Body of pancreas (tissue), 4 donors: Measurements from ENCODE around the gene TMEFF2.
"Not testable (repeated sequence)": the region's sequence is repeated elsewhere in the genome, so short reads cannot be mapped to it uniquely, and the experiment has no call there.

ENCODE experiments used
- CTCF ChIP-seq, 7 experiments: fragments of 450-650 bp in 4 of 7; fragments of 200-600 bp in 3 of 7; sonication (generic) in 3 of 7; IDR thresholded peaks; one replicate each; pipeline ENCODE4 v1.5.1; 2016 to 2019; ENCODE audit warnings: antibody characterized with exemption in 7 of 7
- POLR2A ChIP-seq, 3 donors: fragments of 450-650 bp; IDR thresholded peaks; one replicate each; pipeline ENCODE4 v1.6.1; 2016; ENCODE audit warnings: antibody characterized with exemption in 3 of 3, mild to moderate bottlenecking in 2 of 3

GRCh38 chr2:191921650-191922049, 273.1 kb downstream of the TMEFF2 start:
- not testable (repeated sequence) for TF ChIP-seq POLR2A, CTCF (IDR thresholded peaks at IDR 0.05)
